Uterine smooth muscle cell (primary cell): ENCODE results near the gene RAB3A. TPM values are rescaled to one million over a fixed set of nuclear protein-coding genes. Genes with fewer than 3 reads are reported as not detected.

ENCODE experiments used
- total RNA-seq: library from RNA; depleted of rRNA; stranded (reverse); fragments of >200 nt; gene quantifications from 2 replicates; pipeline ENCODE4 v1.2.3, GENCODE V29; 2014

The RAB3A gene
- total RNA-seq = 0.89 and 1.5 TPM in 2 replicates

GRCh38 chr19:18203863-18204393 lies at the start of gene RAB3A:
Gene RAB3A (minus strand): TSS chr19:18204042. CDS start chr19:18202740, 1,302 bp downstream.

GRCh38 chr19:18225702-18226468 lies 22.0 kb upstream of the RAB3A start, which contains the start of gene PDE4C:
Gene PDE4C (minus strand): TSS chr19:18226438. CDS start chr19:18226415, 23 bp downstream.

GRCh38 chr19:18192673-18193387 lies 11.0 kb downstream of the RAB3A start, which contains the start of gene MPV17L2:
Gene MPV17L2 (plus strand): TSS chr19:18193218. CDS start chr19:18193282, 64 bp downstream.

GRCh38 chr19:18173572-18174288 lies 30.1 kb downstream of the RAB3A start, which contains the start of gene IFI30:
Gene IFI30 (plus strand): TSS chr19:18173813. CDS start chr19:18173842, 29 bp downstream.

GRCh38 chr19:18152817-18153555 lies 50.9 kb downstream of the RAB3A start, which contains the start of gene PIK3R2:
Gene PIK3R2 (plus strand): TSS chr19:18153163. CDS start chr19:18155880, 2,717 bp downstream.

Other genes with a start within 250 kb of the RAB3A start
- under 0.01 and 0.11 TPM in 2 replicates for gene KCNN1, start 236.9 kb downstream of the RAB3A start, total RNA-seq
- gene ARRDC2, start 195.9 kb downstream of the RAB3A start, total RNA-seq = 6.2 and 7.7 TPM in 2 replicates
- not detected in 2 replicates for gene IL12RB1, start 117.1 kb downstream of the RAB3A start, total RNA-seq
- gene MAST3, start 106.3 kb downstream of the RAB3A start, total RNA-seq = 1.2 and 2.7 TPM in 2 replicates
- 8.7 and 15.7 TPM in 2 replicates for gene PIK3R2, start 50.9 kb downstream of the RAB3A start, total RNA-seq
- gene IFI30, start 30.2 kb downstream of the RAB3A start, total RNA-seq = 0.87 and 2.3 TPM in 2 replicates
- 11.6 and 20.9 TPM in 2 replicates for gene MPV17L2, start 10.8 kb downstream of the RAB3A start, total RNA-seq
- gene PDE4C, start 22.4 kb upstream of the RAB3A start, total RNA-seq = under 0.01 and 0.44 TPM in 2 replicates
- 0.44 and 0.50 TPM in 2 replicates for gene IQCN, start 70.4 kb upstream of the RAB3A start, total RNA-seq
- 136 and 174 TPM in 2 replicates for gene JUND, start 77.6 kb upstream of the RAB3A start, total RNA-seq
- gene LSM4, start 119.0 kb upstream of the RAB3A start, total RNA-seq = 122 and 207 TPM in 2 replicates
- gene PGPEP1, start 136.6 kb upstream of the RAB3A start, total RNA-seq = 24.0 and 50.5 TPM in 2 replicates
- 82.9 and 265 TPM in 2 replicates for gene GDF15, start 182.1 kb upstream of the RAB3A start, total RNA-seq
- gene LRRC25, start 193.6 kb upstream of the RAB3A start, total RNA-seq = 0.11 and 0.25 TPM in 2 replicates
- gene SSBP4, start 215.4 kb upstream of the RAB3A start, total RNA-seq = 63.0 and 65.4 TPM in 2 replicates
- gene ISYNA1, start 234.1 kb upstream of the RAB3A start, total RNA-seq = 10.7 and 27.7 TPM in 2 replicates